ENCODE data around the gene NAGPA. TPM values are rescaled to one million over a fixed set of nuclear protein-coding genes. Genes with fewer than 3 reads are reported as not detected.
A peak's percentile ranks its signal among the peaks of the same experiment; 100 is the strongest.

NAGPA gene
- total and polyA plus RNA-seq, 7 donors = 4.4 to 12.3 (median 6.9) TPM

- DNase-seq (no peak), ATAC-seq (no peak)
- TF ChIP-seq CTCF (IDR thresholded peaks at IDR 0.05) = no peak
- H3K36me3 ChIP-seq (ENCODE audit: insufficient read depth in 1 of 2, low read depth in 1 of 2) = no peaks in the 10 kb centered on the region
- H3K27me3 ChIP-seq (ENCODE audit: insufficient read depth in 3 of 3, low read length in 2 of 3) = no peaks in the 10 kb centered on the region
- intact Hi-C loops (cut with DNase I) = no loop called here
- H3K4me1 ChIP-seq = no peaks in the 10 kb centered on the region
- WGBS, 3 donors = 73 to 87% (median 76%) methylated on average over 6 of the region's 6 CpGs
- no peaks in the 10 kb centered on the region for H3K9me3 ChIP-seq
- H3K4me3 ChIP-seq = no peak overlapping the region
- no peak overlapping the region for H3K27ac ChIP-seq
Measured at GRCh38 chr16:5001986-5002385, 31.7 kb downstream of the NAGPA start.

- Histone ChIP-seq H3K36me3 (ENCODE audit: insufficient read depth in 1 of 2, low read depth in 1 of 2) (no peaks in the 10 kb centered on the region), H3K27ac (no peak overlapping the region), H3K4me1 (no peaks in the 10 kb centered on the region), H3K4me3 (no peak overlapping the region), H3K9me3 (no peaks in the 10 kb centered on the region), H3K27me3 (ENCODE audit: insufficient read depth in 3 of 3, low read length in 2 of 3) (no peaks in the 10 kb centered on the region)
- WGBS, 3 donors = 77 to 81% (median 80%) methylated on average over 7 of the region's 7 CpGs
- ATAC-seq (no peak), DNase-seq (no peak)
- TF ChIP-seq CTCF (IDR thresholded peaks at IDR 0.05) = no peak
- intact Hi-C loops (cut with DNase I) = no loop called here
Measured at GRCh38 chr16:5001571-5001970, 32.2 kb downstream of the NAGPA start.

- ATAC-seq = peak in 1 of 4 donors; percentile 19
- intact Hi-C loops (cut with DNase I) = no loop called here
- WGBS, 3 donors = 82 to 93% (median 87%) methylated on average over 19 of the region's 19 CpGs
Measured at GRCh38 chr16:5000573-5001001, 33.1 kb downstream of the NAGPA start.

GRCh38 chr16:4994719-4995434 is 38.9 kb downstream of the NAGPA start:
- ATAC-seq (no peak), DNase-seq (no peak)
- Histone ChIP-seq H3K27ac (no peak overlapping the region), H3K4me1 (no peaks in the 10 kb centered on the region), H3K4me3 (no peak overlapping the region), H3K36me3 (ENCODE audit: insufficient read depth in 1 of 2, low read depth in 1 of 2) (no peaks in the 10 kb centered on the region), H3K9me3 (no peaks in the 10 kb centered on the region), H3K27me3 (ENCODE audit: insufficient read depth in 3 of 3, low read length in 2 of 3) (no peaks in the 10 kb centered on the region)
- intact Hi-C loops (cut with DNase I) = no loop called here
- no peak for TF ChIP-seq CTCF (IDR thresholded peaks at IDR 0.05)
- 69 to 78% (median 76%) methylated on average over 17 to 18 of the region's 18 CpGs for WGBS, 3 donors

More at GRCh38 chr16:5000573-5001001, 33.1 kb downstream of the NAGPA start:
- Histone ChIP-seq H3K4me1 (no peaks in the 10 kb centered on the region), H3K9me3 (no peaks in the 10 kb centered on the region), H3K36me3 (ENCODE audit: insufficient read depth in 1 of 2, low read depth in 1 of 2) (no peaks in the 10 kb centered on the region), H3K27me3 (ENCODE audit: insufficient read depth in 3 of 3, low read length in 2 of 3) (no peaks in the 10 kb centered on the region), H3K27ac (no peak overlapping the region), H3K4me3 (no peak overlapping the region)
- no peak for TF ChIP-seq CTCF (IDR thresholded peaks at IDR 0.05)
- DNase-seq = no peak

GRCh38 chr16:4991754-4992153 is 42.0 kb downstream of the NAGPA start:
- no peak overlapping the region for H3K27ac ChIP-seq
- no peaks in the 10 kb centered on the region for H3K9me3 ChIP-seq
- TF ChIP-seq CTCF (IDR thresholded peaks at IDR 0.05) = no peak
- no peaks in the 10 kb centered on the region for H3K36me3 ChIP-seq (ENCODE audit: insufficient read depth in 1 of 2, low read depth in 1 of 2)
- no peak for DNase-seq
- intact Hi-C loops (cut with DNase I) = no loop called here
- peak in 1 of 4 donors; percentile 42 for ATAC-seq
- peaks cover 0 to 7% (median 0%) of the 10 kb centered on the region in 3 donors for H3K27me3 ChIP-seq (ENCODE audit: insufficient read depth in 3 of 3, low read length in 2 of 3)
- H3K4me3 ChIP-seq = no peak overlapping the region
- H3K4me1 ChIP-seq = no peaks in the 10 kb centered on the region
- WGBS, 3 donors = 85 to 88% (median 85%) methylated on average over 14 of the region's 14 CpGs

All from psoas muscle (tissue), 8 donors.